ENCODE data around the gene DRAM1. TPM values are rescaled to one million over a fixed set of nuclear protein-coding genes. Genes with fewer than 3 reads are reported as not detected.
A peak's percentile ranks its signal among the peaks of the same experiment; 100 is the strongest.

The DRAM1 gene
- total RNA-seq, 1 donor from 2014 or later, result 20.4 TPM

GRCh38 chr12:101877806-101878242 lies 444 bp downstream of the DRAM1 start:
- FAIRE-seq (no peak), DNase-seq (ENCODE audit: low read depth) (no peak)
- no peaks in the 10 kb centered on the region for H3K4me1 Mint-ChIP-seq (ENCODE audit: low read depth, unreplicated experiment)

GRCh38 chr12:101878243-101878821 lies 952 bp downstream of the DRAM1 start:
- Mint-ChIP-seq H3K4me3 (ENCODE audit: unreplicated experiment) (peak overlapping the region; percentile 90), H3K4me1 (ENCODE audit: low read depth, unreplicated experiment) (no peaks in the 10 kb centered on the region), H3K9me3 (ENCODE audit: unreplicated experiment) (no peaks in the 10 kb centered on the region), H3K27me3 (ENCODE audit: low read depth, unreplicated experiment) (no peaks in the 10 kb centered on the region), H3K36me3 (ENCODE audit: low read depth, unreplicated experiment) (peaks cover 5% of the 10 kb centered on the region), H3K27ac (ENCODE audit: unreplicated experiment) (peak overlapping the region; percentile 64)
- Histone ChIP-seq H2AFZ (ENCODE audit: low read depth, low read length) (peak overlapping the region; percentile 97), H4K20me1 (ENCODE audit: insufficient read depth, low read length) (no peaks in the 10 kb centered on the region), H3K4me2 (ENCODE audit: low read length) (peak overlapping the region; percentile 91), H3K4me3 (ENCODE audit: insufficient read depth, low read depth, low read length) (peak overlapping the region; percentile 71), H3K27me3 (ENCODE audit: insufficient read depth, low read length) (no peaks in the 10 kb centered on the region), H3K36me3 (ENCODE audit: insufficient read depth, low read length) (no peaks in the 10 kb centered on the region), H3K27ac (ENCODE audit: low read depth, low read length) (no peak overlapping the region), H3K9me3 (ENCODE audit: insufficient read depth, low read depth, low read length) (no peaks in the 10 kb centered on the region), H3K9ac (ENCODE audit: low read length) (peak overlapping the region; percentile 91), H3K79me2 (ENCODE audit: insufficient read depth, low read length) (peaks cover 21% of the 10 kb centered on the region), H3K4me1 (ENCODE audit: insufficient read depth, low read length) (peaks cover 5% of the 10 kb centered on the region)
- no peak for DNase-seq (ENCODE audit: low read depth)
- TF ChIP-seq EZH2 (IDR thresholded peaks at IDR 0.05; ENCODE audit: insufficient read depth, low read length) (no peak), CTCF (IDR thresholded peaks at IDR 0.05; ENCODE audit: insufficient read depth, low read depth, low read length) (no peak)
- FAIRE-seq, result no peak

More at GRCh38 chr12:101877806-101878242, 444 bp downstream of the DRAM1 start:
- Histone ChIP-seq H3K27ac (ENCODE audit: low read depth, low read length) (peak overlapping the region; percentile 88), H3K4me2 (ENCODE audit: low read length) (peak overlapping the region; percentile 91), H2AFZ (ENCODE audit: low read depth, low read length) (peak overlapping the region; percentile 97), H4K20me1 (ENCODE audit: insufficient read depth, low read length) (no peaks in the 10 kb centered on the region), H3K9ac (ENCODE audit: low read length) (peak overlapping the region; percentile 91), H3K4me3 (ENCODE audit: insufficient read depth, low read depth, low read length) (peak overlapping the region; percentile 71), H3K27me3 (ENCODE audit: insufficient read depth, low read length) (no peaks in the 10 kb centered on the region), H3K4me1 (ENCODE audit: insufficient read depth, low read length) (peaks cover 5% of the 10 kb centered on the region), H3K36me3 (ENCODE audit: insufficient read depth, low read length) (no peaks in the 10 kb centered on the region), H3K9me3 (ENCODE audit: insufficient read depth, low read depth, low read length) (no peaks in the 10 kb centered on the region), H3K79me2 (ENCODE audit: insufficient read depth, low read length) (peaks cover 21% of the 10 kb centered on the region)
- peak overlapping the region; percentile 64 for H3K27ac Mint-ChIP-seq (ENCODE audit: unreplicated experiment)
- peak overlapping the region; percentile 90 for H3K4me3 Mint-ChIP-seq (ENCODE audit: unreplicated experiment)
- no peak for TF ChIP-seq CTCF (IDR thresholded peaks at IDR 0.05; ENCODE audit: insufficient read depth, low read depth, low read length)
- no peak for TF ChIP-seq EZH2 (IDR thresholded peaks at IDR 0.05; ENCODE audit: insufficient read depth, low read length)
- H3K36me3 Mint-ChIP-seq (ENCODE audit: low read depth, unreplicated experiment), result peaks cover 5% of the 10 kb centered on the region
- H3K9me3 Mint-ChIP-seq (ENCODE audit: unreplicated experiment), result no peaks in the 10 kb centered on the region
- H3K27me3 Mint-ChIP-seq (ENCODE audit: low read depth, unreplicated experiment), result no peaks in the 10 kb centered on the region

GRCh38 chr12:101880769-101881168 lies 3.4 kb downstream of the DRAM1 start:
- H3K4me3 ChIP-seq (ENCODE audit: insufficient read depth, low read depth, low read length), result no peak overlapping the region
- Mint-ChIP-seq H3K4me3 (ENCODE audit: unreplicated experiment) (no peak overlapping the region), H3K36me3 (ENCODE audit: low read depth, unreplicated experiment) (peaks cover 5% of the 10 kb centered on the region), H3K4me1 (ENCODE audit: low read depth, unreplicated experiment) (no peaks in the 10 kb centered on the region), H3K27me3 (ENCODE audit: low read depth, unreplicated experiment) (no peaks in the 10 kb centered on the region), H3K27ac (ENCODE audit: unreplicated experiment) (no peak overlapping the region), H3K9me3 (ENCODE audit: unreplicated experiment) (no peaks in the 10 kb centered on the region)
- DNase-seq (ENCODE audit: low read depth), result no peak
- no peak overlapping the region for H3K27ac ChIP-seq (ENCODE audit: low read depth, low read length)
- H3K4me1 ChIP-seq (ENCODE audit: insufficient read depth, low read length), result peaks cover 5% of the 10 kb centered on the region
- no peaks in the 10 kb centered on the region for H3K9me3 ChIP-seq (ENCODE audit: insufficient read depth, low read depth, low read length)
- no peak overlapping the region for H3K4me2 ChIP-seq (ENCODE audit: low read length)
- no peak for FAIRE-seq
- no peaks in the 10 kb centered on the region for H4K20me1 ChIP-seq (ENCODE audit: insufficient read depth, low read length)
- no peaks in the 10 kb centered on the region for H3K36me3 ChIP-seq (ENCODE audit: insufficient read depth, low read length)
- no peak for TF ChIP-seq CTCF (IDR thresholded peaks at IDR 0.05; ENCODE audit: insufficient read depth, low read depth, low read length)
- TF ChIP-seq EZH2 (IDR thresholded peaks at IDR 0.05; ENCODE audit: insufficient read depth, low read length), result no peak
- H3K9ac ChIP-seq (ENCODE audit: low read length), result no peak overlapping the region
- H3K27me3 ChIP-seq (ENCODE audit: insufficient read depth, low read length), result no peaks in the 10 kb centered on the region
- no peak overlapping the region for H2AFZ ChIP-seq (ENCODE audit: low read depth, low read length)
- H3K79me2 ChIP-seq (ENCODE audit: insufficient read depth, low read length), result peaks cover 22% of the 10 kb centered on the region
